DOHH2 (cell line): ENCODE results near the gene CXCL8.

Experiments
- EZH2phosphoT487 ChIP-seq: fragments of 200-600 bp; sonication (generic); IDR thresholded peaks from 2 replicates; pipeline ENCODE4 v1.6.1; 2017; ENCODE audit warnings: borderline replicate concordance, mild to moderate bottlenecking, antibody characterized with exemption, low read length, moderate library complexity, mixed read lengths
- TF ChIP-seq, protein P1 (sequence below): fragments of 200-600 bp; sonication (generic); IDR thresholded peaks from one replicate; pipeline ENCODE4 v1.5.1; 2014; ENCODE audit warnings: antibody characterized with exemption, mild to moderate bottlenecking, low read depth, low read length; ENCODE audit not compliant: poor library complexity, severe bottlenecking

GRCh38 chr4:73730867-73731266 lies 9.5 kb upstream of the CXCL8 start:
- TF ChIP-seq EZH2phosphoT487, result no peak
- TF ChIP-seq, protein P1, sequence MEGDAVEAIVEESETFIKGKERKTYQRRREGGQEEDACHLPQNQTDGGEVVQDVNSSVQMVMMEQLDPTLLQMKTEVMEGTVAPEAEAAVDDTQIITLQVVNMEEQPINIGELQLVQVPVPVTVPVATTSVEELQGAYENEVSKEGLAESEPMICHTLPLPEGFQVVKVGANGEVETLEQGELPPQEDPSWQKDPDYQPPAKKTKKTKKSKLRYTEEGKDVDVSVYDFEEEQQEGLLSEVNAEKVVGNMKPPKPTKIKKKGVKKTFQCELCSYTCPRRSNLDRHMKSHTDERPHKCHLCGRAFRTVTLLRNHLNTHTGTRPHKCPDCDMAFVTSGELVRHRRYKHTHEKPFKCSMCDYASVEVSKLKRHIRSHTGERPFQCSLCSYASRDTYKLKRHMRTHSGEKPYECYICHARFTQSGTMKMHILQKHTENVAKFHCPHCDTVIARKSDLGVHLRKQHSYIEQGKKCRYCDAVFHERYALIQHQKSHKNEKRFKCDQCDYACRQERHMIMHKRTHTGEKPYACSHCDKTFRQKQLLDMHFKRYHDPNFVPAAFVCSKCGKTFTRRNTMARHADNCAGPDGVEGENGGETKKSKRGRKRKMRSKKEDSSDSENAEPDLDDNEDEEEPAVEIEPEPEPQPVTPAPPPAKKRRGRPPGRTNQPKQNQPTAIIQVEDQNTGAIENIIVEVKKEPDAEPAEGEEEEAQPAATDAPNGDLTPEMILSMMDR, result no peak
